Ishikawa (cell line): ENCODE results near the gene NEGR1.

Source experiments
- CEBPB ChIP-seq: IDR thresholded peaks from 2 replicates; pipeline ENCODE4 v1.6.1; 2012
- CREB1 ChIP-seq: IDR thresholded peaks from 2 replicates; pipeline ENCODE4 v1.6.1; 2012; ENCODE audit warnings: low read depth
- EGR1 ChIP-seq: IDR thresholded peaks from 2 replicates; pipeline ENCODE4 v1.6.1; 2012
- EP300 ChIP-seq: IDR thresholded peaks from 2 replicates; pipeline ENCODE4 v1.6.1; 2012; ENCODE audit warnings: borderline replicate concordance
- FOXM1 ChIP-seq: IDR thresholded peaks from 2 replicates; pipeline ENCODE4 v1.6.1; 2012; ENCODE audit warnings: low read depth, borderline replicate concordance
- NFIC ChIP-seq: IDR thresholded peaks from 2 replicates; pipeline ENCODE4 v1.6.1; 2012
- RAD21 ChIP-seq: IDR thresholded peaks from 2 replicates; pipeline ENCODE4 v1.6.1; 2012; ENCODE audit warnings: low read depth
- TAF1 ChIP-seq: IDR thresholded peaks from 2 replicates; pipeline ENCODE4 v1.6.1; 2012; ENCODE audit warnings: low read depth, mild to moderate bottlenecking
- TCF12 ChIP-seq: IDR thresholded peaks from 2 replicates; pipeline ENCODE4 v1.6.1; 2012; ENCODE audit warnings: low read depth
- TEAD4 ChIP-seq: IDR thresholded peaks from 2 replicates; pipeline ENCODE4 v1.6.1; 2012
- YY1 ChIP-seq: IDR thresholded peaks from 2 replicates; pipeline ENCODE4 v1.6.1; 2012; ENCODE audit warnings: low read depth
- ZBTB7A ChIP-seq: IDR thresholded peaks from 2 replicates; pipeline ENCODE4 v1.6.1; 2012; ENCODE audit warnings: low read depth
- TF ChIP-seq, protein P1 (sequence below): IDR thresholded peaks from 2 replicates; pipeline ENCODE4 v1.6.1; 2012
- TF ChIP-seq, protein P2 (sequence below): IDR thresholded peaks from 2 replicates; pipeline ENCODE4 v1.6.1; 2012
- TF ChIP-seq, protein P3 (sequence below): IDR thresholded peaks from 2 replicates; pipeline ENCODE4 v1.6.1; 2012; ENCODE audit warnings: low read depth, mild to moderate bottlenecking

Gene NEGR1

DNA sequence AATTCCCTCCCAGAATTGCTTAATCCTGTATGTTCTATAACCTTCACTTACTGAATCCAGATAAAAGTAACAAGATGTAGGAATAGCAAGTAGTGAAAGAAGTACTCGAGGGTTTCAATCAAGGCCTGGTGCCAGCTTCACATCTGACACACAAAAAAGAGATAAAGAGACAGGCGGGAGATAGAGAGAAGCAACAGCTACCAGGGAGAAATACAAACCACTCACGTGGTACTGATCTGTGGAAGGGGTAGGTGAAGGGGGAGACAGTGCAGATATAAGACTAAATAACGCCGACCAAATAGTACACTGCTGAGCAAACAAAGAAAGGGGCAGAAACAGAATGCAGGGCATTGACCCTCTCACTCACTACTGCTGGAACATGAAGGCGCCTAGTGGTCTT, 295.2 kb downstream of the NEGR1 start:
- TF ChIP-seq CEBPB (no peak), YY1 (no peak), FOXM1 (no peak), CREB1 (no peak), NFIC (no peak), RAD21 (no peak), EGR1 (no peak), EP300 (no peak), TEAD4 (no peak), ZBTB7A (no peak), TCF12 (no peak), TAF1 (no peak)
- TF ChIP-seq, protein P1, sequence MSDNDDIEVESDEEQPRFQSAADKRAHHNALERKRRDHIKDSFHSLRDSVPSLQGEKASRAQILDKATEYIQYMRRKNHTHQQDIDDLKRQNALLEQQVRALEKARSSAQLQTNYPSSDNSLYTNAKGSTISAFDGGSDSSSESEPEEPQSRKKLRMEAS = no peak
- TF ChIP-seq, protein P2, sequence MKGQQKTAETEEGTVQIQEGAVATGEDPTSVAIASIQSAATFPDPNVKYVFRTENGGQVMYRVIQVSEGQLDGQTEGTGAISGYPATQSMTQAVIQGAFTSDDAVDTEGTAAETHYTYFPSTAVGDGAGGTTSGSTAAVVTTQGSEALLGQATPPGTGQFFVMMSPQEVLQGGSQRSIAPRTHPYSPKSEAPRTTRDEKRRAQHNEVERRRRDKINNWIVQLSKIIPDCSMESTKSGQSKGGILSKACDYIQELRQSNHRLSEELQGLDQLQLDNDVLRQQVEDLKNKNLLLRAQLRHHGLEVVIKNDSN = no peak
- TF ChIP-seq, protein P3, sequence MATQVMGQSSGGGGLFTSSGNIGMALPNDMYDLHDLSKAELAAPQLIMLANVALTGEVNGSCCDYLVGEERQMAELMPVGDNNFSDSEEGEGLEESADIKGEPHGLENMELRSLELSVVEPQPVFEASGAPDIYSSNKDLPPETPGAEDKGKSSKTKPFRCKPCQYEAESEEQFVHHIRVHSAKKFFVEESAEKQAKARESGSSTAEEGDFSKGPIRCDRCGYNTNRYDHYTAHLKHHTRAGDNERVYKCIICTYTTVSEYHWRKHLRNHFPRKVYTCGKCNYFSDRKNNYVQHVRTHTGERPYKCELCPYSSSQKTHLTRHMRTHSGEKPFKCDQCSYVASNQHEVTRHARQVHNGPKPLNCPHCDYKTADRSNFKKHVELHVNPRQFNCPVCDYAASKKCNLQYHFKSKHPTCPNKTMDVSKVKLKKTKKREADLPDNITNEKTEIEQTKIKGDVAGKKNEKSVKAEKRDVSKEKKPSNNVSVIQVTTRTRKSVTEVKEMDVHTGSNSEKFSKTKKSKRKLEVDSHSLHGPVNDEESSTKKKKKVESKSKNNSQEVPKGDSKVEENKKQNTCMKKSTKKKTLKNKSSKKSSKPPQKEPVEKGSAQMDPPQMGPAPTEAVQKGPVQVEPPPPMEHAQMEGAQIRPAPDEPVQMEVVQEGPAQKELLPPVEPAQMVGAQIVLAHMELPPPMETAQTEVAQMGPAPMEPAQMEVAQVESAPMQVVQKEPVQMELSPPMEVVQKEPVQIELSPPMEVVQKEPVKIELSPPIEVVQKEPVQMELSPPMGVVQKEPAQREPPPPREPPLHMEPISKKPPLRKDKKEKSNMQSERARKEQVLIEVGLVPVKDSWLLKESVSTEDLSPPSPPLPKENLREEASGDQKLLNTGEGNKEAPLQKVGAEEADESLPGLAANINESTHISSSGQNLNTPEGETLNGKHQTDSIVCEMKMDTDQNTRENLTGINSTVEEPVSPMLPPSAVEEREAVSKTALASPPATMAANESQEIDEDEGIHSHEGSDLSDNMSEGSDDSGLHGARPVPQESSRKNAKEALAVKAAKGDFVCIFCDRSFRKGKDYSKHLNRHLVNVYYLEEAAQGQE = no peak

DNA sequence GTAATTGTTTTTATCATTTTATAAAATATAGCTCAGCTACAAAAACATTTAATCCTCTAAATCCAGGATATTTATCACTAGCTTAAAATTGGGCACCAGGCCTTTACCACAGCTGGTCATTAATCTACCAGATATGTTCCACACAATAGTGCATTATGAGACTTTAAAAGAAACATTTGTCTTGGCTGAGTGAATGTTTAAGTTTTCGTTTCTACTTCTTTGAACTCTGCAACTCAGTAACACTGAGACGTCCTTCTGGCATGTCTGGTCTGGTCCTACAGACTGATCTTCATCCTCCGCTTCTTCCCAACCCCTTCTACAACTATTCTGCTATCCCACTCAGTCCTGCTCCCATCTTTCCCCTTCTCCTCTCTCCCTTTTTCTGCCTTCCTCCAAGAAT, 296.2 kb downstream of the NEGR1 start:
- TF ChIP-seq CREB1 = no peak
- no peak for TF ChIP-seq FOXM1
- no peak for TF ChIP-seq NFIC
- TF ChIP-seq, protein P1 = no peak
- TF ChIP-seq, protein P3 = no peak
- TF ChIP-seq RAD21 = no peak
- TF ChIP-seq, protein P2 = no peak
- no peak for TF ChIP-seq ZBTB7A
- TF ChIP-seq TCF12 = no peak
- TF ChIP-seq YY1 = no peak

DNA sequence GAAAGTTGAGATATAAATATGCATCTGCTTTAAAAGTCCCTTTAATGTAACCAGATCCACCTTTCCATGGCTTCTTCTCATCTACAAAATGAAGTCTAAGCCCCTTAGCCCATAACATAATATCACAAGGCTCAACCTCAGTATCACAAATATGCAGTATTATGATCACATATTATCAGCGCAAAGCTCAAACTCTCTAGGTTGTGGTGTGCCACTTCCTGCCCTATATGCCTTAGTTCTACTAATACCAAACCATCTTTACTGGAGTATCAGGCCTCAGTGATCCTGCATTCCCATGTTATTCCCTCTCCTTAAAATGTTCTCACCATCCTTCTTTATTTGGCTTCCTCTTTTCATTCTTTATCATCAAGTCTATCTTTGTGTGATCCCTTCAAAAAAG, 301.8 kb downstream of the NEGR1 start:
- TF ChIP-seq FOXM1 = no peak
- TF ChIP-seq CEBPB = no peak
- TF ChIP-seq TCF12 = no peak
- no peak for TF ChIP-seq ZBTB7A
- TF ChIP-seq YY1 = no peak
- TF ChIP-seq, protein P2 = no peak
- TF ChIP-seq RAD21 = no peak
- TF ChIP-seq CREB1 = no peak
- TF ChIP-seq, protein P3 = no peak
- TF ChIP-seq EP300 = no peak
- TF ChIP-seq NFIC = no peak
- no peak for TF ChIP-seq EGR1
- TF ChIP-seq TEAD4 = no peak

DNA sequence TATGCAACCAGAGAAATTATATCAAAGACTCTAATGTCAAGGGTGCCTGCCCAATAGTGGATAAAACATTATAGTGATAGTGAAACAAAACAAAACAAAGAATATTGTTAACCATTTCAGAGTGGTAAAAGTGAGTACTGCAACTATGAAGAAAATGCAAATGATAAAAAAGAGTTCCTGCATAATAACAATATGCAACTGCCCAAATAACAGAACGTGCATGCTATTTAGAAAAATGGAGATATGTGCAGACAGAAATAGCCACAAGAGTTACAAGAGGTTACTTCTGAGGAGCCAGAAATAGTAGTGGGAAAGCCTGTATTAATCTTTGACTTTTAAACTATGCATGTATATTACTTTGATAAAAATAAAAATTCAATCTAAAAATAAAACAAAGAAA, 302.5 kb downstream of the NEGR1 start:
- no peak for TF ChIP-seq TAF1
- no peak for TF ChIP-seq RAD21
- no peak for TF ChIP-seq EGR1
- no peak for TF ChIP-seq YY1
- TF ChIP-seq CEBPB = no peak
- TF ChIP-seq, protein P2 = no peak
- TF ChIP-seq TEAD4 = no peak
- no peak for TF ChIP-seq ZBTB7A
- TF ChIP-seq, protein P3 = no peak
- TF ChIP-seq TCF12 = no peak
- TF ChIP-seq CREB1 = no peak
- TF ChIP-seq, protein P1 = no peak
- no peak for TF ChIP-seq NFIC
